Measurements from ENCODE around the gene MYCBPAP. TPM values are rescaled to one million over a fixed set of nuclear protein-coding genes. Genes with fewer than 3 reads are reported as not detected.
A peak's percentile ranks its signal among the peaks of the same experiment; 100 is the strongest.

Gene MYCBPAP
- total RNA-seq, 2 donors from 2014 or later: 0.16 to 0.19 TPM

- no peak for DNase-seq (ENCODE audit: low spot score)
Observed at GRCh38 chr17:50545311-50545710, 37.1 kb downstream of the MYCBPAP start.

GRCh38 chr17:50546701-50547034, 38.4 kb downstream of the MYCBPAP start:
- no peak for DNase-seq (ENCODE audit: low spot score)
- TF ChIP-seq, protein P1, sequence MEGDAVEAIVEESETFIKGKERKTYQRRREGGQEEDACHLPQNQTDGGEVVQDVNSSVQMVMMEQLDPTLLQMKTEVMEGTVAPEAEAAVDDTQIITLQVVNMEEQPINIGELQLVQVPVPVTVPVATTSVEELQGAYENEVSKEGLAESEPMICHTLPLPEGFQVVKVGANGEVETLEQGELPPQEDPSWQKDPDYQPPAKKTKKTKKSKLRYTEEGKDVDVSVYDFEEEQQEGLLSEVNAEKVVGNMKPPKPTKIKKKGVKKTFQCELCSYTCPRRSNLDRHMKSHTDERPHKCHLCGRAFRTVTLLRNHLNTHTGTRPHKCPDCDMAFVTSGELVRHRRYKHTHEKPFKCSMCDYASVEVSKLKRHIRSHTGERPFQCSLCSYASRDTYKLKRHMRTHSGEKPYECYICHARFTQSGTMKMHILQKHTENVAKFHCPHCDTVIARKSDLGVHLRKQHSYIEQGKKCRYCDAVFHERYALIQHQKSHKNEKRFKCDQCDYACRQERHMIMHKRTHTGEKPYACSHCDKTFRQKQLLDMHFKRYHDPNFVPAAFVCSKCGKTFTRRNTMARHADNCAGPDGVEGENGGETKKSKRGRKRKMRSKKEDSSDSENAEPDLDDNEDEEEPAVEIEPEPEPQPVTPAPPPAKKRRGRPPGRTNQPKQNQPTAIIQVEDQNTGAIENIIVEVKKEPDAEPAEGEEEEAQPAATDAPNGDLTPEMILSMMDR (IDR thresholded peaks at IDR 0.05): no peak
- Histone ChIP-seq H3K27ac (peak overlapping the region; percentile 88 to 91), H3K36me3 (no peaks in the 10 kb centered on the region), H3K9me3 (no peaks in the 10 kb centered on the region), H3K4me1 (peaks cover 0 to 28% of the 10 kb centered on the region in 2 donors), H3K27me3 (no peaks in the 10 kb centered on the region), H3K4me3 (peak overlapping the region; percentile 54 to 75)

More at GRCh38 chr17:50545311-50545710, 37.1 kb downstream of the MYCBPAP start:
- Histone ChIP-seq H3K4me3 (no peak overlapping the region), H3K36me3 (no peaks in the 10 kb centered on the region), H3K9me3 (no peaks in the 10 kb centered on the region), H3K4me1 (peaks cover 0 to 32% of the 10 kb centered on the region in 2 donors), H3K27ac (no peak overlapping the region), H3K27me3 (no peaks in the 10 kb centered on the region)
- TF ChIP-seq, protein P1 (IDR thresholded peaks at IDR 0.05): no peak

- Histone ChIP-seq H3K36me3 (no peaks in the 10 kb centered on the region), H3K27ac (peak within 1 kb of the TSS; percentile 88 to 91), H3K9me3 (no peaks in the 10 kb centered on the region), H3K4me3 (peak within 1 kb of the TSS; percentile 54 to 75), H3K27me3 (no peaks in the 10 kb centered on the region), H3K4me1 (peaks cover 0 to 25% of the 10 kb centered on the region in 2 donors)
- DNase-seq (ENCODE audit: low spot score): peak; percentile 94
- TF ChIP-seq, protein P1 (IDR thresholded peaks at IDR 0.05): peak; percentile 100
Observed at GRCh38 chr17:50547035-50547735, 38.9 kb downstream of the MYCBPAP start, which contains the start of gene SPATA20. Gene SPATA20 (plus strand): TSS chr17:50547174. CDS start chr17:50547209, 35 bp downstream.

GRCh38 chr17:50547736-50548083, 39.5 kb downstream of the MYCBPAP start:
- DNase-seq (ENCODE audit: low spot score): no peak
- Histone ChIP-seq H3K27me3 (no peaks in the 10 kb centered on the region), H3K4me1 (peaks cover 0 to 20% of the 10 kb centered on the region in 2 donors), H3K36me3 (no peaks in the 10 kb centered on the region), H3K27ac (peak overlapping the region; percentile 88 to 91), H3K9me3 (no peaks in the 10 kb centered on the region), H3K4me3 (peak overlapping the region; percentile 54 to 75)
- TF ChIP-seq, protein P1 (IDR thresholded peaks at IDR 0.05): no peak

DNA sequence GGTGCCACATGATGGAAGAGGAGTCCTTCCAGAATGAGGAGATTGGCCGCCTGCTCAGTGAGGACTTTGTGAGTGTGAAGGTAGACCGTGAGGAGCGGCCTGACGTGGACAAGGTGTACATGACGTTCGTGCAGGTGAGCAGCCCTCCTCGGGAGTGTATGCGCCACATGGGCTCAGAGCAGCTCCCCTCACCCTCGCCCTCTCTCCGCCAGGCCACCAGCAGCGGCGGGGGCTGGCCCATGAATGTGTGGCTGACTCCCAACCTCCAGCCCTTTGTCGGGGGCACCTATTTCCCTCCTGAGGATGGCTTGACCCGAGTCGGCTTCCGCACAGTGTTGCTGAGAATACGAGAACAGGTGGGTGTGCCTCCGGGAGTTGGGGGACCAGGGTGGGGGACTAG, 40.6 kb downstream of the MYCBPAP start:
- H3K4me1 ChIP-seq: peaks cover 0 to 16% of the 10 kb centered on the region in 2 donors
- no peak for DNase-seq (ENCODE audit: low spot score)
- no peak overlapping the region for H3K4me3 ChIP-seq
- no peaks in the 10 kb centered on the region for H3K36me3 ChIP-seq
- no peaks in the 10 kb centered on the region for H3K27me3 ChIP-seq
- H3K9me3 ChIP-seq: no peaks in the 10 kb centered on the region
- TF ChIP-seq, protein P1 (IDR thresholded peaks at IDR 0.05): no peak
- H3K27ac ChIP-seq: no peak overlapping the region
